ENCODE results near the gene ACTN1.

Gene ACTN1

GRCh38 chr14:68968721-68969120 is 10.4 kb downstream of the ACTN1 start:
- no peak for DNase-seq

- no peak for DNase-seq
These were observed 11.1 kb downstream of the ACTN1 start for GRCh38 chr14:68968051-68968450.

GRCh38 chr14:68967459-68967940 is 11.6 kb downstream of the ACTN1 start:
- no peak for DNase-seq

GRCh38 chr14:68966872-68967301 is 12.2 kb downstream of the ACTN1 start:
- DNase-seq = no peak

GRCh38 chr14:68965261-68965761 is 13.8 kb downstream of the ACTN1 start:
- no peak for DNase-seq

- no peak for DNase-seq
These were observed 14.6 kb downstream of the ACTN1 start for GRCh38 chr14:68964300-68965093.

GRCh38 chr14:68962681-68963080 is 16.4 kb downstream of the ACTN1 start:
- DNase-seq = no peak

- no peak for DNase-seq
These were observed 17.1 kb downstream of the ACTN1 start for GRCh38 chr14:68961781-68962584.

- no peak for DNase-seq
These were observed 17.7 kb downstream of the ACTN1 start for GRCh38 chr14:68961361-68961760.

GRCh38 chr14:68960123-68960522 is 19.0 kb downstream of the ACTN1 start:
- no peak for DNase-seq

- DNase-seq = no peak
These were observed 20.1 kb downstream of the ACTN1 start for GRCh38 chr14:68959035-68959434.

- no peak for DNase-seq
These were observed 20.5 kb downstream of the ACTN1 start for GRCh38 chr14:68958553-68958952.

- no peak for DNase-seq
These were observed 21.3 kb downstream of the ACTN1 start for GRCh38 chr14:68957775-68958174.

- no peak for DNase-seq
These were observed 22.4 kb downstream of the ACTN1 start for GRCh38 chr14:68956724-68957123.

- no peak for DNase-seq
These were observed 23.3 kb downstream of the ACTN1 start for GRCh38 chr14:68955851-68956179.

GRCh38 chr14:68955164-68955850 is 23.8 kb downstream of the ACTN1 start:
- DNase-seq = no peak

- DNase-seq = no peak
These were observed 25.9 kb downstream of the ACTN1 start for GRCh38 chr14:68953196-68953555.

GRCh38 chr14:68952531-68953195 is 26.4 kb downstream of the ACTN1 start:
- no peak for DNase-seq

GRCh38 chr14:68951800-68952530 is 27.1 kb downstream of the ACTN1 start:
- DNase-seq = no peak

- DNase-seq = no peak
These were observed 27.9 kb downstream of the ACTN1 start for GRCh38 chr14:68951035-68951797.

- DNase-seq = no peak
These were observed 29.0 kb downstream of the ACTN1 start for GRCh38 chr14:68950111-68950510.
